Measurements from ENCODE around the gene ARSG.

Gene ARSG

GRCh38 chr17:68456339-68457167 is 165.3 kb downstream of the ARSG start:
- no peak for FAIRE-seq

GRCh38 chr17:68457168-68457538 is 165.9 kb downstream of the ARSG start, which contains the start of gene WIPI1:
WIPI1 (minus strand) TSS chr17:68457496; CDS start chr17:68457421, 75 bp downstream.
- no peak for FAIRE-seq

GRCh38 chr17:68457539-68458259 is 166.4 kb downstream of the ARSG start:
- FAIRE-seq, result peak; percentile 78

GRCh38 chr17:68458260-68459036 is 167.2 kb downstream of the ARSG start:
- no peak for FAIRE-seq

- FAIRE-seq, result no peak
Measured at GRCh38 chr17:68459037-68459639, 167.8 kb downstream of the ARSG start.

GRCh38 chr17:68460146-68460545 is 168.9 kb downstream of the ARSG start:
- FAIRE-seq, result no peak

- no peak for FAIRE-seq
Measured at GRCh38 chr17:68460715-68461114, 169.4 kb downstream of the ARSG start.

- FAIRE-seq, result no peak
Measured at GRCh38 chr17:68461122-68461539, 169.8 kb downstream of the ARSG start.

GRCh38 chr17:68461589-68461988 is 170.3 kb downstream of the ARSG start:
- no peak for FAIRE-seq

- FAIRE-seq, result peak; percentile 23
Measured at GRCh38 chr17:68462381-68463210, 171.3 kb downstream of the ARSG start.

GRCh38 chr17:68463211-68464019 is 172.1 kb downstream of the ARSG start:
- no peak for FAIRE-seq

- FAIRE-seq, result no peak
Measured at GRCh38 chr17:68468334-68468733, 177.0 kb downstream of the ARSG start.

GRCh38 chr17:68468788-68469187 is 177.5 kb downstream of the ARSG start:
- FAIRE-seq, result no peak
